H9 (cell line): ENCODE results near the gene SYCN. TPM values are rescaled to one million over a fixed set of nuclear protein-coding genes. Genes with fewer than 3 reads are reported as not detected.

ENCODE experiments used
- DNase-seq: peaks from one replicate; pipeline ENCODE4 v3.0.0-alpha.2; 2017
- H2AFZ ChIP-seq: one replicate; pipeline ENCODE4 v1.6.1; 2013; ENCODE audit warnings: mild to moderate bottlenecking, low read length, control low read depth, moderate library complexity
- H2AK5ac ChIP-seq: 2 replicates; pipeline ENCODE4 v1.6.1; 2013; ENCODE audit warnings: low read length, control low read depth, mixed read lengths; ENCODE audit not compliant: insufficient read length
- H2BK120ac ChIP-seq: one replicate; pipeline ENCODE4 v1.6.1; 2013; ENCODE audit warnings: low read depth, mild to moderate bottlenecking, low read length, control low read depth, inconsistent platforms; ENCODE audit not compliant: poor library complexity, severe bottlenecking
- H2BK12ac ChIP-seq: 2 replicates; pipeline ENCODE4 v1.6.1; 2013; ENCODE audit warnings: low read length, control low read depth, mixed read lengths, low read depth; ENCODE audit not compliant: insufficient read length
- H2BK15ac ChIP-seq: 2 replicates; pipeline ENCODE4 v1.6.1; 2013; ENCODE audit warnings: low read depth, low read length, control low read depth
- H2BK20ac ChIP-seq: one replicate; pipeline ENCODE4 v1.6.1; 2013; ENCODE audit warnings: low read depth, mild to moderate bottlenecking, low read length, control low read depth, inconsistent platforms; ENCODE audit not compliant: poor library complexity, severe bottlenecking
- H2BK5ac ChIP-seq: 2 replicates; pipeline ENCODE4 v1.6.1; 2013; ENCODE audit warnings: low read length, control low read depth, mixed read lengths; ENCODE audit not compliant: insufficient read length
- H3K14ac ChIP-seq: 2 replicates; pipeline ENCODE4 v1.6.1; 2013; ENCODE audit warnings: low read length, control low read depth; ENCODE audit not compliant: insufficient read depth
- H3K18ac ChIP-seq: 2 replicates; pipeline ENCODE4 v1.6.1; 2013; ENCODE audit warnings: low read depth, mild to moderate bottlenecking, mixed read lengths, low read length, control low read depth; ENCODE audit not compliant: insufficient read length
- H3K23ac ChIP-seq: 2 replicates; pipeline ENCODE4 v1.6.1; 2013; ENCODE audit warnings: low read length, control low read depth, mixed read lengths, low read depth; ENCODE audit not compliant: insufficient read length
- H3K23me2 ChIP-seq: 2 replicates; pipeline ENCODE4 v1.6.1; 2013; ENCODE audit warnings: low read depth, mild to moderate bottlenecking, mixed read lengths, low read length, control low read depth; ENCODE audit not compliant: insufficient read length, poor library complexity, severe bottlenecking
- H3K27ac ChIP-seq: 2 replicates; pipeline ENCODE4 v1.5.1; 2013; ENCODE audit warnings: low read length, control low read depth, mixed read lengths, low read depth; ENCODE audit not compliant: insufficient read length
- H3K27me3 ChIP-seq: 2 replicates; pipeline ENCODE4 v1.6.1; 2013; ENCODE audit warnings: low read length, control low read depth, inconsistent platforms; ENCODE audit not compliant: insufficient read depth
- H3K4ac ChIP-seq: 2 replicates; pipeline ENCODE4 v1.6.1; 2013; ENCODE audit warnings: low read depth, mild to moderate bottlenecking, control low read depth, inconsistent platforms, low read length, moderate library complexity
- H3K4me1 ChIP-seq: 2 replicates; pipeline ENCODE4 v1.6.1; 2013; ENCODE audit warnings: low read length, control low read depth, inconsistent platforms; ENCODE audit not compliant: insufficient read depth
- H3K4me2 ChIP-seq: 2 replicates; pipeline ENCODE4 v1.6.1; 2013; ENCODE audit warnings: low read length, control low read depth, mixed read lengths; ENCODE audit not compliant: insufficient read length, insufficient read depth
- H3K56ac ChIP-seq: 2 replicates; pipeline ENCODE4 v1.6.1; 2013; ENCODE audit warnings: low read depth, mild to moderate bottlenecking, mixed read lengths, low read length, control low read depth; ENCODE audit not compliant: insufficient read length
- H3K79me1 ChIP-seq: 2 replicates; pipeline ENCODE4 v1.6.1; 2013; ENCODE audit warnings: low read depth, mild to moderate bottlenecking, moderate library complexity, low read length, control low read depth, inconsistent platforms; ENCODE audit not compliant: insufficient read depth, poor library complexity, severe bottlenecking
- H3K79me2 ChIP-seq: 2 replicates; pipeline ENCODE4 v1.6.1; 2013; ENCODE audit warnings: low read length, control low read depth, inconsistent platforms; ENCODE audit not compliant: insufficient read depth
- H3K9ac ChIP-seq: 2 replicates; pipeline ENCODE4 v1.6.1; 2013; ENCODE audit warnings: low read length, control low read depth, mixed read lengths; ENCODE audit not compliant: insufficient read length; ENCODE audit errors: extremely low read depth
- H3K9me3 ChIP-seq: one replicate; pipeline ENCODE4 v1.6.1; 2013; ENCODE audit warnings: low read depth, low read length, inconsistent platforms; ENCODE audit not compliant: control insufficient read depth
- H3T11ph ChIP-seq: one replicate; pipeline ENCODE4 v1.6.1; 2013; ENCODE audit warnings: mild to moderate bottlenecking, low read length, control low read depth, inconsistent platforms
- H4K20me1 ChIP-seq: one replicate; pipeline ENCODE4 v1.6.1; 2013; ENCODE audit not compliant: control insufficient read depth, insufficient read length, insufficient read depth
- H4K5ac ChIP-seq: 2 replicates; pipeline ENCODE4 v1.6.1; 2013; ENCODE audit warnings: low read depth, mild to moderate bottlenecking, mixed read lengths, low read length, control low read depth; ENCODE audit not compliant: insufficient read length
- H4K8ac ChIP-seq: replicated peaks from 2 replicates; pipeline ENCODE4 v1.6.1; 2013; ENCODE audit warnings: low read length, control low read depth, mixed read lengths, low read depth; ENCODE audit not compliant: insufficient read length
- H4K91ac ChIP-seq: 2 replicates; pipeline ENCODE4 v1.6.1; 2013; ENCODE audit warnings: low read depth, mild to moderate bottlenecking, moderate library complexity, mixed read lengths, low read length, control low read depth; ENCODE audit not compliant: insufficient read length
- H3K27ac Mint-ChIP-seq, 3 experiments: 2 replicates in 2 of 3; 3 replicates in 1 of 3; pipeline ENCODE4 v1.8.0; 2020 to 2021; ENCODE audit warnings: mixed read lengths in 3 of 3, mild to moderate bottlenecking in 1 of 3, moderate library complexity in 1 of 3
- H3K27me3 Mint-ChIP-seq: 2 replicates; pipeline ENCODE4 v1.8.0; 2021; ENCODE audit warnings: low read depth, mild to moderate bottlenecking, moderate library complexity, mixed read lengths
- H3K36me3 Mint-ChIP-seq, 3 experiments: 2 replicates in 2 of 3; 3 replicates in 1 of 3; pipeline ENCODE4 v1.8.0; 2020 to 2021; ENCODE audit warnings: low read depth in 3 of 3, mixed read lengths in 3 of 3; ENCODE audit not compliant: insufficient read depth in 1 of 3
- H3K4me1 Mint-ChIP-seq, 2 experiments: 2 replicates each; pipeline ENCODE4 v1.8.0; 2020; ENCODE audit warnings: mixed read lengths in 2 of 2
- H3K4me3 Mint-ChIP-seq, 2 experiments: 2 replicates in 1 of 2; 3 replicates in 1 of 2; pipeline ENCODE4 v1.8.0; 2020 to 2021; ENCODE audit warnings: mild to moderate bottlenecking in 2 of 2, mixed read lengths in 2 of 2, moderate library complexity in 1 of 2
- H3K9me3 Mint-ChIP-seq, 2 experiments: 2 replicates in 1 of 2; 3 replicates in 1 of 2; pipeline ENCODE4 v1.8.0; 2020; ENCODE audit warnings: mild to moderate bottlenecking in 2 of 2, mixed read lengths in 2 of 2, moderate library complexity in 1 of 2
- CTCF ChIP-seq: fragments of 200-600 bp; sonication (generic); conservative IDR thresholded peaks from 3 replicates; pipeline ENCODE4 v1.8.0; 2021; ENCODE audit warnings: antibody characterized with exemption, mild to moderate bottlenecking
- WGBS: extraction: QIAGEN DNeasy Blood & Tissue Kit; methylation state at CpG from one replicate; pipeline ENCODE4 v1.1.7; 2013; ENCODE audit warnings: missing lambda C conversion rate, low lambda C conversion rate, mixed read lengths; ENCODE audit not compliant: insufficient read length; ENCODE audit errors: extremely low coverage; 5-methylcytosine and 5-hydroxymethylcytosine counted together
- total RNA-seq: library from RNA; stranded (reverse); gene quantifications from 2 replicates; pipeline ENCODE4 v1.2.1, GENCODE V29; 2021

Gene SYCN
- total RNA-seq, 1 experiment from 2014 or later = not detected

DNA sequence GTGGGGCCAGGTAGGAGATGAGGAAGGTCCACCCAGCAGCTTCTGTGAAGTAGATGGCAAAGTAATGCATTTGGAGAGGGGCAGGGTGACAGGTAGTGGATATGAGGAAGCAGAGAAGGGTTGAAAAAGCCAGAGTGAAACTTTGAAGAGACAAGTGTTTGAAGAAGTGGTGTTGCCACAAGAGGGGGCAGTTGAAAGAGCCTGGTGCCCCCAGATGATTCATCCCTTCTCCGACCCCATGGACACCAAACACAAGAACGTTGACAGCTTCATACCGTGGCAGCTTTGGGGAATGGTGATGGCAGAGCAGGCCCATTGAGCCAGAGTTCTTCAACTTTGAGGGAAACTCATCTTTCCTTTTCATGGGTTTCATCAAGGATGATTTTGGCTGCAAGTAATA is 20.8 kb upstream of the SYCN start:
- Histone ChIP-seq H4K5ac (no peak overlapping the region), H3K23me2 (no peaks in the 10 kb centered on the region), H3K23ac (no peak overlapping the region), H3T11ph (no peak overlapping the region), H3K9me3 (no peaks in the 10 kb centered on the region), H3K4me2 (no peak overlapping the region), H3K4ac (no peak overlapping the region), H2BK15ac (no peak overlapping the region), H3K18ac (no peak overlapping the region), H3K27me3 (peaks cover 3% of the 10 kb centered on the region; the same call in 1 of the 2 replicates), H3K14ac (no peak overlapping the region), H2AK5ac (no peak overlapping the region), H3K79me1 (no peaks in the 10 kb centered on the region), H3K56ac (no peak overlapping the region), H4K91ac (no peak overlapping the region), H3K79me2 (no peaks in the 10 kb centered on the region), H3K27ac (no peak overlapping the region), H2BK12ac (no peak overlapping the region), H4K20me1 (no peaks in the 10 kb centered on the region), H2AFZ (no peak overlapping the region), H2BK5ac (no peak overlapping the region), H3K9ac (no peak overlapping the region), H3K4me1 (no peaks in the 10 kb centered on the region), H2BK20ac (no peak overlapping the region), H2BK120ac (no peak overlapping the region), H4K8ac (no peak overlapping the region)
- no peaks in the 10 kb centered on the region; a peak in 1 of 5 replicates for H3K9me3 Mint-ChIP-seq
- H3K4me1 Mint-ChIP-seq = no peaks in the 10 kb centered on the region; a peak in 2 of 4 replicates
- peaks cover 62% of the 10 kb centered on the region for H3K27me3 Mint-ChIP-seq
- H3K4me3 Mint-ChIP-seq = peak overlapping the region in 1 of 2 experiments; percentile 30; a peak in 1 of 5 replicates
- H3K36me3 Mint-ChIP-seq = no peaks in the 10 kb centered on the region
- no peak overlapping the region for H3K27ac Mint-ChIP-seq
- peak; percentile 55 for DNase-seq
- TF ChIP-seq CTCF = peak; percentile 53
- WGBS = no CpG with 5 or more reads among the region's 3 CpGs
